Gastrocnemius medialis (tissue), 4 donors: ENCODE results near the gene EPHB6. TPM values are rescaled to one million over a fixed set of nuclear protein-coding genes. Genes with fewer than 3 reads are reported as not detected.

Experiments used
- total RNA-seq, 4 donors: library from RNA; depleted of rRNA; stranded (reverse); fragments of >200 nt; gene quantifications; one replicate each; pipeline versions ENCODE4 v1.1.0 to v1.2.3, GENCODE V29; 2016

Gene EPHB6
- total RNA-seq, 4 donors from 2014 or later = 2.0 to 8.9 (median 2.8) TPM

Other genes starting within 250 kb of the EPHB6 start
- gene PRSS1, start 105.6 kb upstream of the EPHB6 start, total RNA-seq = not detected
- not detected for gene PRSS2, start 84.1 kb upstream of the EPHB6 start, total RNA-seq
- not detected for gene TRPV6, start 30.7 kb downstream of the EPHB6 start, total RNA-seq
- gene TRPV5, start 78.7 kb downstream of the EPHB6 start, total RNA-seq = not detected
- not detected for gene LLCFC1, start 84.4 kb downstream of the EPHB6 start, total RNA-seq
- gene KEL, start 107.3 kb downstream of the EPHB6 start, total RNA-seq = not detected
- gene OR9A2, start 172.1 kb downstream of the EPHB6 start, total RNA-seq = not detected
- gene OR6V1, start 197.3 kb downstream of the EPHB6 start, total RNA-seq = not detected